ENCODE measurements around the gene KCTD11.
"Not testable (repeated sequence)": the region's sequence is repeated elsewhere in the genome, so short reads cannot be mapped to it uniquely, and the experiment has no call there.

Gene KCTD11

GRCh38 chr17:7367083-7367482 lies 15.1 kb downstream of the KCTD11 start:
- no peak for DNase-seq (ENCODE audit: low read depth)
- H3K4me3 ChIP-seq (ENCODE audit: low read depth, low read length): no peak overlapping the region
- no peak for TF ChIP-seq CTCF (conservative IDR thresholded peaks at IDR 0.05; ENCODE audit: low read depth, low read length)

GRCh38 chr17:7367918-7368598 lies 16.1 kb downstream of the KCTD11 start:
- no peak overlapping the region for H3K4me3 ChIP-seq (ENCODE audit: low read depth, low read length)
- DNase-seq (ENCODE audit: low read depth): no peak
- TF ChIP-seq CTCF (conservative IDR thresholded peaks at IDR 0.05; ENCODE audit: low read depth, low read length): no peak

- H3K4me3 ChIP-seq (ENCODE audit: low read depth, low read length); DNase-seq (ENCODE audit: low read depth): not testable (repeated sequence)
These were observed 16.6 kb downstream of the KCTD11 start for GRCh38 chr17:7368599-7368994.

- H3K4me3 ChIP-seq (ENCODE audit: low read depth, low read length): no peak overlapping the region
- no peak for DNase-seq (ENCODE audit: low read depth)
- no peak for TF ChIP-seq CTCF (conservative IDR thresholded peaks at IDR 0.05; ENCODE audit: low read depth, low read length)
These were observed 17.9 kb downstream of the KCTD11 start for GRCh38 chr17:7369825-7370224.

GRCh38 chr17:7370853-7371252 lies 18.9 kb downstream of the KCTD11 start:
- no peak overlapping the region for H3K4me3 ChIP-seq (ENCODE audit: low read depth, low read length)
- no peak for TF ChIP-seq CTCF (conservative IDR thresholded peaks at IDR 0.05; ENCODE audit: low read depth, low read length)
- DNase-seq (ENCODE audit: low read depth): no peak

GRCh38 chr17:7374353-7374752 lies 22.4 kb downstream of the KCTD11 start:
- no peak for DNase-seq (ENCODE audit: low read depth)
- TF ChIP-seq CTCF (conservative IDR thresholded peaks at IDR 0.05; ENCODE audit: low read depth, low read length): no peak
- no peak overlapping the region for H3K4me3 ChIP-seq (ENCODE audit: low read depth, low read length)

- TF ChIP-seq CTCF (conservative IDR thresholded peaks at IDR 0.05; ENCODE audit: low read depth, low read length): no peak
- no peak overlapping the region for H3K4me3 ChIP-seq (ENCODE audit: low read depth, low read length)
- no peak for DNase-seq (ENCODE audit: low read depth)
These were observed 27.2 kb downstream of the KCTD11 start for GRCh38 chr17:7379134-7379533.

Measured in choroid plexus epithelial cell (primary cell).